ENCODE measurements around the gene EEIG1. TPM values are rescaled to one million over a fixed set of nuclear protein-coding genes. Genes with fewer than 3 reads are reported as not detected.

EEIG1 gene
- total and polyA plus RNA-seq, 10 of the 15 experiments (the other 5 are each of a cell fraction or from before 2014, with no cell fraction given), result 1.2 to 75.9 (median 9.0) TPM

- Histone ChIP-seq H3K79me2 (ENCODE audit: control insufficient read depth, insufficient read depth, low read length) (peaks cover 14% of the 10 kb centered on the region), H3K27ac (ENCODE audit: control insufficient read depth, insufficient read depth) (no peak overlapping the region), H2AFZ (ENCODE audit: control insufficient read depth, low read depth, low read length) (no peak overlapping the region), H3K4me3 (no peak overlapping the region), H3K4me2 (ENCODE audit: control insufficient read depth, insufficient read depth) (no peak overlapping the region), H3K4me1 (ENCODE audit: control insufficient read depth, insufficient read depth, low read length) (peaks cover 12% of the 10 kb centered on the region), H4K20me1 (ENCODE audit: control insufficient read depth, insufficient read depth) (no peaks in the 10 kb centered on the region), H3K9ac (ENCODE audit: control insufficient read depth, insufficient read depth, low read length) (no peak overlapping the region), H3K27me3 (replicated peaks in 1 of 2; ENCODE audit: control insufficient read depth in 2 of 2, insufficient read depth in 2 of 2, low read length in 1 of 2) (no peaks in the 10 kb centered on the region), H3K9me3 (replicated peaks; ENCODE audit: control insufficient read depth, insufficient read depth, low read length) (no peaks in the 10 kb centered on the region), H3K36me3 (ENCODE audit: control insufficient read depth in 2 of 2, insufficient read depth in 2 of 2, low read length in 1 of 2) (peaks cover 0 to 11% of the 10 kb centered on the region in 2 experiments; a peak in 2 of 4 replicates)
- RAD21 ChIA-PET (ENCODE audit: unreplicated experiment), result interaction anchor here (0.9 to 5.0 kb wide), 2 partner anchors 13 to 95 kb away, joined by 3 to 83 read pairs; no protein-coding TSS in a partner anchor
- FAIRE-seq (no peak), ATAC-seq (no peak), DNase-seq (ENCODE audit: low read depth, low spot score) (no peak)
- TF ChIP-seq MYC (IDR thresholded peaks at IDR 0.05; ENCODE audit: insufficient read depth, insufficient read length, insufficient replicate concordance, low read length, severe bottlenecking) (no peak), SMAD1 (IDR thresholded peaks at IDR 0.05; ENCODE audit: low read depth, partially characterized antibody) (no peak), ZBTB11 (CRISPR knock-in tag; IDR thresholded peaks at IDR 0.05) (no peak), BHLHE40 (IDR thresholded peaks at IDR 0.05; ENCODE audit: borderline replicate concordance in 1 of 2, low read depth in 2 of 2, low read length in 1 of 2) (no peak), NR2F1 (conservative IDR thresholded peaks at IDR 0.05) (no peak)
- no TSS peak for BruUV-seq (replicated peaks)
- SMC1A ChIA-PET (ENCODE audit: uncharacterized antibody, unreplicated experiment), result interaction anchor here (1.2 to 7.2 kb wide), 3 partner anchors 35 to 184 kb away, joined by 3 to 84 read pairs (median 4); no protein-coding TSS in a partner anchor
- intact Hi-C loops (cut with micrococcal nuclease; ENCODE audit: unreplicated experiment) (no loop called here), in situ Hi-C loops (cut with MboI) (no loop called here)
- POLR2A ChIA-PET, result interaction anchor here (0.6 to 0.7 kb wide), 2 partner anchors 24 to 364 kb away, joined by 3 read pairs; partner anchors contain the start of gene ST6GALNAC4
- CTCF ChIA-PET, result interaction anchor here (0.6 to 7.7 kb wide), 20 partner anchors 9 to 185 kb away, joined by 3 to 261 read pairs (median 5); partner anchors contain the start of genes EEIG1, NAIF1, PIP5KL1 and SLC25A25
- WGBS (ENCODE audit: insufficient coverage, insufficient replicate concordance, low lambda C conversion rate, missing lambda C conversion rate), result 86% methylated on average over 17 of the region's 18 CpGs
These were observed 39.5 kb downstream of the EEIG1 start for GRCh38 chr9:127941062-127941960.
